ENCODE data around the gene RIT2.

RIT2 gene

DNA sequence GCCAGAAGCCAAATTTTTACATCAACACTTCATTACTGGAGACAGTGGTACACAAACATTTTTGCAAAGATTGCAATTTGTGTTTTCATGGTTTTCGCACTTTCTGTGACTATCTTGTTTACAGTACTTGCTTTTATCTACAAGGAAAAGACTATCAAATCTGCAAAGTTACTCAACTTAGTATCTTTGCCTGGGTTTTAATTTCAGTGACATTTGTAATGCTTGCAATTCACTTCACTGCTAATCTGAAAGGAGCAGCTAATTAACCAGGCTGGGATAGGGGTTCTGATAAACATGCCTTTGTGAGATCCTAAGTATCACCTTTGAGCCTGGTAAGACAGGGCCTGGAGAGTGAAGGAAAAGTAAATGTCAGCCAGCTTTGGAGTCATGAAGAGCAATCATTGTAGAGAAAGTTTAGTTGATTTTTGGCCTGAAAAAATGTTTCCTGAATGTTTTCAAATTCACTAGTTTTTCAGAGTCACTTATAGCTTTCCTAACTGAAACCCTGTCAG lies 194.2 kb downstream of the RIT2 start:
- no peaks in the 10 kb centered on the region for H3K36me3 ChIP-seq (ENCODE audit: insufficient read depth, low read depth, low read length)
- H3K27me3 ChIP-seq (ENCODE audit: insufficient read depth, low read length), result no peaks in the 10 kb centered on the region
- H3K4me3 ChIP-seq (ENCODE audit: low read length), result no peak overlapping the region
- peaks cover 13% of the 10 kb centered on the region for H3K4me1 ChIP-seq (ENCODE audit: insufficient read depth, low read length)
- peak overlapping the region; percentile 14; the same call in 1 of the 2 replicates for H3K9ac ChIP-seq (ENCODE audit: low read depth, low read length)
- H3K27ac ChIP-seq (ENCODE audit: low read length), result no peak overlapping the region
- no peaks in the 10 kb centered on the region for H3K9me3 ChIP-seq (ENCODE audit: insufficient read depth, low read depth, low read length)

DNA sequence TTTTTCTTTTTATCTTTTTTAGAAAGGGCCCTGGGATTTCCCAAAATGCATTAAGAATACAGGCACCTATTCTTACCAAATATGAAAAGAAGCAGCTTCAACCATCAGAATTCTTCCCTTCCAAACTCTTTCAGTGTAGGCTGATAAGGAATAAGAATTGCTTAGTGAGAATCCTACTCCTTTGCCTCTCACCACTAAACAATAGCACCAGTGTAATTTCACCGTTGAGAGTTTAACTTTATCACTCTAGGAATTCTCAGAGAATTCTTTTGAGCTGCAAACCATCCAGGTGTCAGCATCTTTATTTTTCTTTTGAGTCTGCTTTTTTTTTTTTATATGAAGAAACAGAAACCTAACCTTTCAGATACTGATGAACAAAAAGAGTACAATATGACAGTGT lies 194.9 kb downstream of the RIT2 start:
- Histone ChIP-seq H3K4me1 (ENCODE audit: insufficient read depth, low read length) (peaks cover 13% of the 10 kb centered on the region), H3K4me3 (ENCODE audit: low read length) (no peak overlapping the region), H3K27me3 (ENCODE audit: insufficient read depth, low read length) (no peaks in the 10 kb centered on the region), H3K27ac (ENCODE audit: low read length) (no peak overlapping the region), H3K9me3 (ENCODE audit: insufficient read depth, low read depth, low read length) (no peaks in the 10 kb centered on the region), H3K36me3 (ENCODE audit: insufficient read depth, low read depth, low read length) (no peaks in the 10 kb centered on the region), H3K9ac (ENCODE audit: low read depth, low read length) (no peak overlapping the region; the same call in 1 of the 2 replicates)

- no peak overlapping the region for H3K27ac ChIP-seq (ENCODE audit: low read length)
- H3K4me3 ChIP-seq (ENCODE audit: low read length), result no peak overlapping the region
- H3K9ac ChIP-seq (ENCODE audit: low read depth, low read length), result no peak overlapping the region
- H3K9me3 ChIP-seq (ENCODE audit: insufficient read depth, low read depth, low read length), result no peaks in the 10 kb centered on the region
- no peaks in the 10 kb centered on the region for H3K36me3 ChIP-seq (ENCODE audit: insufficient read depth, low read depth, low read length)
- no peaks in the 10 kb centered on the region for H3K27me3 ChIP-seq (ENCODE audit: insufficient read depth, low read length)
- peaks cover 2% of the 10 kb centered on the region; the same call in 1 of the 2 replicates for H3K4me1 ChIP-seq (ENCODE audit: insufficient read depth, low read length)
Observed at GRCh38 chr18:42915299-42915698, 200.2 kb downstream of the RIT2 start.

GRCh38 chr18:42914476-42914875 lies 201.0 kb downstream of the RIT2 start:
- Histone ChIP-seq H3K9me3 (ENCODE audit: insufficient read depth, low read depth, low read length) (no peaks in the 10 kb centered on the region), H3K27me3 (ENCODE audit: insufficient read depth, low read length) (no peaks in the 10 kb centered on the region), H3K36me3 (ENCODE audit: insufficient read depth, low read depth, low read length) (no peaks in the 10 kb centered on the region), H3K4me3 (ENCODE audit: low read length) (no peak overlapping the region), H3K4me1 (ENCODE audit: insufficient read depth, low read length) (no peaks in the 10 kb centered on the region), H3K27ac (ENCODE audit: low read length) (no peak overlapping the region), H3K9ac (ENCODE audit: low read depth, low read length) (no peak overlapping the region)

- Histone ChIP-seq H3K9me3 (ENCODE audit: insufficient read depth, low read depth, low read length) (no peaks in the 10 kb centered on the region), H3K4me1 (ENCODE audit: insufficient read depth, low read length) (no peaks in the 10 kb centered on the region), H3K27me3 (ENCODE audit: insufficient read depth, low read length) (no peaks in the 10 kb centered on the region), H3K36me3 (ENCODE audit: insufficient read depth, low read depth, low read length) (no peaks in the 10 kb centered on the region), H3K9ac (ENCODE audit: low read depth, low read length) (no peak overlapping the region), H3K27ac (ENCODE audit: low read length) (no peak overlapping the region), H3K4me3 (ENCODE audit: low read length) (no peak overlapping the region)
Observed at GRCh38 chr18:42909095-42909494, 206.4 kb downstream of the RIT2 start.

DNA sequence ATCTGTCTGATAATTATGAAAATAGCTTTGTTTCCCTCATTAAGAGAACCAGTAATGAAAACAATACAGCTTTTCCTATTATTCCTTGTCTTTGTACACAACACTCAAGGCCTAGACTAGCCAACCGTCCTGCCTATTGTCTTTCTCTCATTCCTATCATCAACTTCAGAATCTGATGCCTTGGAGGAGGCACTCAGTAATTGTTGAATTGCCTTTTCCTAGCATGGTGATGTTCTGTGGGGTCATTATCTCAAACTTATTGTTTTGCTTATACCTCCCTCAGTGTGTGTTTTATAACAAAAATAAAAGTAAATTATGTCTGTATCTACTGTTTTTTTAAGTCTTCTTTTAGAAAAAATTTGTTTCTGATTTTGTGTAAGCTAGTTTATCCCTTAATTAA lies 208.7 kb downstream of the RIT2 start:
- no peak overlapping the region for H3K4me3 ChIP-seq (ENCODE audit: low read length)
- H3K9ac ChIP-seq (ENCODE audit: low read depth, low read length), result no peak overlapping the region
- H3K27ac ChIP-seq (ENCODE audit: low read length), result no peak overlapping the region

GRCh38 chr18:42901161-42901560 lies 214.3 kb downstream of the RIT2 start:
- Histone ChIP-seq H3K27ac (ENCODE audit: low read length) (no peak overlapping the region), H3K4me1 (ENCODE audit: insufficient read depth, low read length) (no peaks in the 10 kb centered on the region), H3K36me3 (ENCODE audit: insufficient read depth, low read depth, low read length) (no peaks in the 10 kb centered on the region), H3K9me3 (ENCODE audit: insufficient read depth, low read depth, low read length) (no peaks in the 10 kb centered on the region), H3K27me3 (ENCODE audit: insufficient read depth, low read length) (no peaks in the 10 kb centered on the region), H3K4me3 (ENCODE audit: low read length) (no peak overlapping the region), H3K9ac (ENCODE audit: low read depth, low read length) (no peak overlapping the region)

More for the DNA sequence above, 208.7 kb downstream of the RIT2 start:
- Histone ChIP-seq H3K27me3 (ENCODE audit: insufficient read depth, low read length) (no peaks in the 10 kb centered on the region), H3K9me3 (ENCODE audit: insufficient read depth, low read depth, low read length) (no peaks in the 10 kb centered on the region), H3K36me3 (ENCODE audit: insufficient read depth, low read depth, low read length) (no peaks in the 10 kb centered on the region), H3K4me1 (ENCODE audit: insufficient read depth, low read length) (no peaks in the 10 kb centered on the region)

- no peaks in the 10 kb centered on the region for H3K27me3 ChIP-seq (ENCODE audit: insufficient read depth, low read length)
- H3K9me3 ChIP-seq (ENCODE audit: insufficient read depth, low read depth, low read length), result no peaks in the 10 kb centered on the region
- H3K9ac ChIP-seq (ENCODE audit: low read depth, low read length), result no peak overlapping the region
- no peaks in the 10 kb centered on the region for H3K4me1 ChIP-seq (ENCODE audit: insufficient read depth, low read length)
- no peaks in the 10 kb centered on the region for H3K36me3 ChIP-seq (ENCODE audit: insufficient read depth, low read depth, low read length)
- H3K27ac ChIP-seq (ENCODE audit: low read length), result no peak overlapping the region
- H3K4me3 ChIP-seq (ENCODE audit: low read length), result no peak overlapping the region
Observed at GRCh38 chr18:42893977-42894376, 221.5 kb downstream of the RIT2 start.

DNA sequence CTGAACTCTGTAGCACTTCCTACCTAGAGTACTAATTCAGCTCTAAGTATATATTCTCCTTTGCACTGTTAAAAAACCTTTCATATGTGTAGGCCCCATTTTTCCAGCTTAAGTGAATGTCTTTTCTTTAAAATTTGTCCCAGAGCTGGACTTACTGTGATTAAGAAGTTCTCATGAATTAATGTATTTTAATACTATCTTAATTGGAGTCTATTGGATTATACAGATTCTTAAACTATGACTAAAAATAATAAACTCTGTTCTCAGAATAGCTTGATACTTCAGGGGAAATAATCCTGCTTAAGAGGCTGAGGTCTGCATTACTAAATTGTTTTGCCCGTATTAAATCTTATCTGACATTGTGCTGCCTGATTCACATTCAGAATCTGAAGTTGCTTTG lies 223.3 kb downstream of the RIT2 start:
- no peaks in the 10 kb centered on the region for H3K27me3 ChIP-seq (ENCODE audit: insufficient read depth, low read length)
- no peaks in the 10 kb centered on the region for H3K36me3 ChIP-seq (ENCODE audit: insufficient read depth, low read depth, low read length)
- H3K27ac ChIP-seq (ENCODE audit: low read length), result no peak overlapping the region
- no peaks in the 10 kb centered on the region for H3K9me3 ChIP-seq (ENCODE audit: insufficient read depth, low read depth, low read length)
- no peak overlapping the region for H3K4me3 ChIP-seq (ENCODE audit: low read length)
- no peak overlapping the region for H3K9ac ChIP-seq (ENCODE audit: low read depth, low read length)
- H3K4me1 ChIP-seq (ENCODE audit: insufficient read depth, low read length), result no peaks in the 10 kb centered on the region

DNA sequence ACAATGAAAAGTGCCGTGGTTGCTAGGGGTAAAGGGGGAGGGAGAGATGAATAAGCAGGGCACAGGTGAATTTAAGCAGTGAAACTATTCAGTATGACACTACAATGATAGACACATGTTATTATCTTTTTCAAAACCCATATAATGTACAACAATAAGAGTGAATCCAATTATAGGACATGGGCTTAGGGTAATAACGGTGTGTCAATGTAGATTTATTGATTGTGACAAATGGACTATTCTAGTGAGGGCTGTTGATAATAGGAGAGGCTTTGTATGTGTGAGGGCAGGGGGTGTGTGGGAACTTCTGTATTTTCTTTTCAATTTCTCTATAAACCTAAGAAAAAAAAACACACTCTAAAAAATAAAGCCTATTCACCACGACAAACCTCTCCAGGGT lies 223.8 kb downstream of the RIT2 start:
- Histone ChIP-seq H3K36me3 (ENCODE audit: insufficient read depth, low read depth, low read length) (no peaks in the 10 kb centered on the region), H3K4me1 (ENCODE audit: insufficient read depth, low read length) (no peaks in the 10 kb centered on the region), H3K27ac (ENCODE audit: low read length) (no peak overlapping the region), H3K27me3 (ENCODE audit: insufficient read depth, low read length) (no peaks in the 10 kb centered on the region), H3K4me3 (ENCODE audit: low read length) (no peak overlapping the region), H3K9me3 (ENCODE audit: insufficient read depth, low read depth, low read length) (no peaks in the 10 kb centered on the region), H3K9ac (ENCODE audit: low read depth, low read length) (no peak overlapping the region)

DNA sequence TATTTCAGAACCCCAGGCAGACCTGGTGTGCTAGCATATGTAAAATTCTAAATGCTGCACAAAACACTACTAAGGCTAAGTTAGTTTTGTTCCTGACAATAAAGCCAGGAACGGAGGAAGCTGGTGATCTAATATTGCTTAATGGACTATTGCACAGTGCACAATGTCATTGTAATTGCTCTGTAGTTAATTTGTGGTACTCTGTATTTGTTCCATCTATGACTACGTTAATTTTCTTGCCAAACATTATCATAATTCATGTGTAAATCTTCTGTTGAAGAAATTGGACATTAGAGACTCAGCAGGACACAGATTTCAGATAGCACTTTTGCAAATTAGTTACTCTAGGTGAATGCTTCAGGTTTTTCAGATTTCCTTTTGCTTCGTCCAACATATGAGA lies 232.3 kb downstream of the RIT2 start:
- H3K27ac ChIP-seq (ENCODE audit: low read length), result no peak overlapping the region
- no peak overlapping the region for H3K4me3 ChIP-seq (ENCODE audit: low read length)
- no peaks in the 10 kb centered on the region for H3K36me3 ChIP-seq (ENCODE audit: insufficient read depth, low read depth, low read length)
- H3K9ac ChIP-seq (ENCODE audit: low read depth, low read length), result no peak overlapping the region
- no peaks in the 10 kb centered on the region for H3K27me3 ChIP-seq (ENCODE audit: insufficient read depth, low read length)
- H3K9me3 ChIP-seq (ENCODE audit: insufficient read depth, low read depth, low read length), result no peaks in the 10 kb centered on the region
- H3K4me1 ChIP-seq (ENCODE audit: insufficient read depth, low read length), result no peaks in the 10 kb centered on the region

DNA sequence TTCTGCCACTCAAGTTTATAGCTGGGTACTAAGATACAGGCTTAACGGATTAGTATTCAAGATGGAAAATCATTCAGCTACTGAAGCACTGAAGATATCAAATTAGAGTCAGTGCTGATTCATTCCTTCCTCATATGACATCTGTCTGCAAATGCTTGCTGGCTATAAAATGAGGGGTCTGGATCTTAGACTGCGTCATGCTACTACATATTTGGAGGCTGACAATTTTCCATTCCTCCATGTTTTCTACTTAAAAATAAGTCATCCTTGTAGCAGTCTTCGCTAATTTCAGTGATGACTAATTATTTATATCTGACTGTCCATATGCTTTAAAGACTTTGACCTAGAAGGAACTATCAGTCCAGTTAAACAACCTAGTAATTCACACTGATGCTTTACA lies 233.4 kb downstream of the RIT2 start:
- H3K9ac ChIP-seq (ENCODE audit: low read depth, low read length), result no peak overlapping the region
- no peaks in the 10 kb centered on the region for H3K9me3 ChIP-seq (ENCODE audit: insufficient read depth, low read depth, low read length)
- no peaks in the 10 kb centered on the region for H3K27me3 ChIP-seq (ENCODE audit: insufficient read depth, low read length)
- no peaks in the 10 kb centered on the region for H3K4me1 ChIP-seq (ENCODE audit: insufficient read depth, low read length)
- no peaks in the 10 kb centered on the region for H3K36me3 ChIP-seq (ENCODE audit: insufficient read depth, low read depth, low read length)
- H3K27ac ChIP-seq (ENCODE audit: low read length), result no peak overlapping the region
- no peak overlapping the region for H3K4me3 ChIP-seq (ENCODE audit: low read length)

DNA sequence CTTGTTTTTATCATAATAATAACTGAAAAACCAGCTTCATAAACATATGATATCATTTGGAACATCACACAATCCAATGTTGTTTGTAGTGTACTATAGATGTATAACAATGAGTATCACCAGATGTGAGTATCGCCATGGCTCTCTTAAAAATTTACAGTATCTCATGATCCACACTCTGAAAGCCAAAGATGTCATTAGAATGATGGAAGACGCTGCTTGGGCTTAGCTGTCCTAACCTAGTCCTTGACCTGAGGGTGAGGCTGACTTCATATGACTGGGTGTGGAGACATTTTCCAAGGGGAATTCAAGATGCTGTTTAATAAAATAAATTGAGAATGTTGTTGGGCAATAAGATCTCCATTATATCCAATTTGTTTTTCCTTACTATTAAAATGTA lies 242.6 kb downstream of the RIT2 start:
- Histone ChIP-seq H3K9me3 (ENCODE audit: insufficient read depth, low read depth, low read length) (no peaks in the 10 kb centered on the region), H3K9ac (ENCODE audit: low read depth, low read length) (no peak overlapping the region), H3K27ac (ENCODE audit: low read length) (no peak overlapping the region), H3K36me3 (ENCODE audit: insufficient read depth, low read depth, low read length) (no peaks in the 10 kb centered on the region), H3K4me3 (ENCODE audit: low read length) (no peak overlapping the region), H3K4me1 (ENCODE audit: insufficient read depth, low read length) (no peaks in the 10 kb centered on the region), H3K27me3 (ENCODE audit: insufficient read depth, low read length) (no peaks in the 10 kb centered on the region)
